ENCODE data around the gene GRK6. TPM values are rescaled to one million over a fixed set of nuclear protein-coding genes. Genes with fewer than 3 reads are reported as not detected.
A peak's percentile ranks its signal among the peaks of the same experiment; 100 is the strongest.

GRK6 gene
- polyA plus RNA-seq, 1 donor = 16.6 TPM

GRCh38 chr5:177386542-177386941, 39.9 kb upstream of the GRK6 start:
- 100% methylated on average over 1 of the region's 8 CpGs for WGBS (ENCODE audit: insufficient coverage, low lambda C conversion rate)
- no peak overlapping the region for H3K4me3 ChIP-seq (ENCODE audit: low read length)
- H3K9me3 ChIP-seq (ENCODE audit: control insufficient read depth, low read depth, low read length) = no peaks in the 10 kb centered on the region
- peaks cover 14% of the 10 kb centered on the region for H3K27me3 ChIP-seq (ENCODE audit: control insufficient read depth, insufficient read depth, low read length)
- no peak for DNase-seq
- no peak overlapping the region for H3K27ac ChIP-seq (ENCODE audit: low read length)
- H3K4me1 ChIP-seq (ENCODE audit: control insufficient read depth, insufficient read depth, low read length) = peaks cover 6% of the 10 kb centered on the region
- H3K36me3 ChIP-seq (ENCODE audit: control insufficient read depth, insufficient read depth, low read length) = no peaks in the 10 kb centered on the region

GRCh38 chr5:177387405-177387804, 39.1 kb upstream of the GRK6 start:
- Histone ChIP-seq H3K27me3 (ENCODE audit: control insufficient read depth, insufficient read depth, low read length) (peaks cover 12% of the 10 kb centered on the region), H3K36me3 (ENCODE audit: control insufficient read depth, insufficient read depth, low read length) (no peaks in the 10 kb centered on the region), H3K4me3 (ENCODE audit: low read length) (no peak overlapping the region), H3K4me1 (ENCODE audit: control insufficient read depth, insufficient read depth, low read length) (peaks cover 6% of the 10 kb centered on the region), H3K9me3 (ENCODE audit: control insufficient read depth, low read depth, low read length) (no peaks in the 10 kb centered on the region), H3K27ac (ENCODE audit: low read length) (no peak overlapping the region)
- no CpG with 5 or more reads among the region's 14 CpGs for WGBS (ENCODE audit: insufficient coverage, low lambda C conversion rate)
- no peak for DNase-seq

GRCh38 chr5:177388521-177389052, 37.9 kb upstream of the GRK6 start:
- Histone ChIP-seq H3K36me3 (ENCODE audit: control insufficient read depth, insufficient read depth, low read length) (no peaks in the 10 kb centered on the region), H3K27me3 (ENCODE audit: control insufficient read depth, insufficient read depth, low read length) (peaks cover 10% of the 10 kb centered on the region), H3K4me1 (ENCODE audit: control insufficient read depth, insufficient read depth, low read length) (peaks cover 6% of the 10 kb centered on the region), H3K27ac (ENCODE audit: low read length) (no peak overlapping the region), H3K9me3 (ENCODE audit: control insufficient read depth, low read depth, low read length) (no peaks in the 10 kb centered on the region), H3K4me3 (ENCODE audit: low read length) (no peak overlapping the region)
- no peak for DNase-seq
- no CpG with 5 or more reads among the region's 10 CpGs for WGBS (ENCODE audit: insufficient coverage, low lambda C conversion rate)

GRCh38 chr5:177389241-177390169, 37.0 kb upstream of the GRK6 start:
- peaks cover 6% of the 10 kb centered on the region for H3K4me1 ChIP-seq (ENCODE audit: control insufficient read depth, insufficient read depth, low read length)
- WGBS (ENCODE audit: insufficient coverage, low lambda C conversion rate) = no CpG with 5 or more reads among the region's 21 CpGs
- no peaks in the 10 kb centered on the region for H3K9me3 ChIP-seq (ENCODE audit: control insufficient read depth, low read depth, low read length)
- no peak overlapping the region for H3K27ac ChIP-seq (ENCODE audit: low read length)
- H3K36me3 ChIP-seq (ENCODE audit: control insufficient read depth, insufficient read depth, low read length) = no peaks in the 10 kb centered on the region
- peaks cover 6% of the 10 kb centered on the region for H3K27me3 ChIP-seq (ENCODE audit: control insufficient read depth, insufficient read depth, low read length)
- peak in 1 of 2 donors; percentile 35 for DNase-seq
- H3K4me3 ChIP-seq (ENCODE audit: low read length) = no peak overlapping the region

- peak; percentile 80 to 87 for DNase-seq
- H3K27me3 ChIP-seq (ENCODE audit: control insufficient read depth, insufficient read depth, low read length) = peaks cover 8% of the 10 kb centered on the region
- no peaks in the 10 kb centered on the region for H3K9me3 ChIP-seq (ENCODE audit: control insufficient read depth, low read depth, low read length)
- H3K27ac ChIP-seq (ENCODE audit: low read length) = no peak overlapping the region
- WGBS (ENCODE audit: insufficient coverage, low lambda C conversion rate) = no CpG with 5 or more reads among the region's 13 CpGs
- H3K36me3 ChIP-seq (ENCODE audit: control insufficient read depth, insufficient read depth, low read length) = no peaks in the 10 kb centered on the region
- no peak overlapping the region for H3K4me3 ChIP-seq (ENCODE audit: low read length)
- peaks cover 6% of the 10 kb centered on the region for H3K4me1 ChIP-seq (ENCODE audit: control insufficient read depth, insufficient read depth, low read length)
Measured at GRCh38 chr5:177390363-177391300, 35.8 kb upstream of the GRK6 start.

GRCh38 chr5:177392765-177393164, 33.7 kb upstream of the GRK6 start:
- Histone ChIP-seq H3K4me1 (ENCODE audit: control insufficient read depth, insufficient read depth, low read length) (peaks cover 6% of the 10 kb centered on the region), H3K27me3 (ENCODE audit: control insufficient read depth, insufficient read depth, low read length) (peaks cover 24% of the 10 kb centered on the region), H3K4me3 (ENCODE audit: low read length) (no peak overlapping the region), H3K36me3 (ENCODE audit: control insufficient read depth, insufficient read depth, low read length) (no peaks in the 10 kb centered on the region), H3K9me3 (ENCODE audit: control insufficient read depth, low read depth, low read length) (no peaks in the 10 kb centered on the region), H3K27ac (ENCODE audit: low read length) (no peak overlapping the region)
- no peak for DNase-seq
- WGBS (ENCODE audit: insufficient coverage, low lambda C conversion rate) = no CpG with 5 or more reads among the region's 5 CpGs

GRCh38 chr5:177393206-177393765, 33.2 kb upstream of the GRK6 start:
- Histone ChIP-seq H3K27me3 (ENCODE audit: control insufficient read depth, insufficient read depth, low read length) (peaks cover 28% of the 10 kb centered on the region), H3K36me3 (ENCODE audit: control insufficient read depth, insufficient read depth, low read length) (no peaks in the 10 kb centered on the region), H3K9me3 (ENCODE audit: control insufficient read depth, low read depth, low read length) (no peaks in the 10 kb centered on the region), H3K4me1 (ENCODE audit: control insufficient read depth, insufficient read depth, low read length) (peaks cover 6% of the 10 kb centered on the region), H3K27ac (ENCODE audit: low read length) (no peak overlapping the region), H3K4me3 (ENCODE audit: low read length) (no peak overlapping the region)
- DNase-seq = no peak
- WGBS (ENCODE audit: insufficient coverage, low lambda C conversion rate) = 56% methylated on average over 1 of the region's 1 CpG

- DNase-seq = no peak
- Histone ChIP-seq H3K4me1 (ENCODE audit: control insufficient read depth, insufficient read depth, low read length) (peaks cover 6% of the 10 kb centered on the region), H3K27ac (ENCODE audit: low read length) (no peak overlapping the region), H3K27me3 (ENCODE audit: control insufficient read depth, insufficient read depth, low read length) (peaks cover 32% of the 10 kb centered on the region), H3K4me3 (ENCODE audit: low read length) (no peak overlapping the region), H3K9me3 (ENCODE audit: control insufficient read depth, low read depth, low read length) (no peaks in the 10 kb centered on the region), H3K36me3 (ENCODE audit: control insufficient read depth, insufficient read depth, low read length) (no peaks in the 10 kb centered on the region)
- WGBS (ENCODE audit: insufficient coverage, low lambda C conversion rate) = no CpG with 5 or more reads among the region's 5 CpGs
Measured at GRCh38 chr5:177393990-177394389, 32.5 kb upstream of the GRK6 start.

- H3K4me1 ChIP-seq (ENCODE audit: control insufficient read depth, insufficient read depth, low read length) = peaks cover 10% of the 10 kb centered on the region
- no peak overlapping the region for H3K4me3 ChIP-seq (ENCODE audit: low read length)
- H3K27ac ChIP-seq (ENCODE audit: low read length) = no peak overlapping the region
- DNase-seq = no peak
- peaks cover 6% of the 10 kb centered on the region for H3K9me3 ChIP-seq (ENCODE audit: control insufficient read depth, low read depth, low read length)
- WGBS (ENCODE audit: insufficient coverage, low lambda C conversion rate) = no CpG with 5 or more reads among the region's 8 CpGs
- peaks cover 50% of the 10 kb centered on the region for H3K27me3 ChIP-seq (ENCODE audit: control insufficient read depth, insufficient read depth, low read length)
- H3K36me3 ChIP-seq (ENCODE audit: control insufficient read depth, insufficient read depth, low read length) = no peaks in the 10 kb centered on the region
Measured at GRCh38 chr5:177396078-177396477, 30.4 kb upstream of the GRK6 start.

GRCh38 chr5:177396807-177397206, 29.7 kb upstream of the GRK6 start:
- H3K4me1 ChIP-seq (ENCODE audit: control insufficient read depth, insufficient read depth, low read length) = peaks cover 10% of the 10 kb centered on the region
- no peak overlapping the region for H3K4me3 ChIP-seq (ENCODE audit: low read length)
- no peaks in the 10 kb centered on the region for H3K36me3 ChIP-seq (ENCODE audit: control insufficient read depth, insufficient read depth, low read length)
- H3K27me3 ChIP-seq (ENCODE audit: control insufficient read depth, insufficient read depth, low read length) = peaks cover 57% of the 10 kb centered on the region
- no peak overlapping the region for H3K27ac ChIP-seq (ENCODE audit: low read length)
- DNase-seq = no peak
- H3K9me3 ChIP-seq (ENCODE audit: control insufficient read depth, low read depth, low read length) = peaks cover 6% of the 10 kb centered on the region
- WGBS (ENCODE audit: insufficient coverage, low lambda C conversion rate) = no CpG with 5 or more reads among the region's 10 CpGs

Measured in large intestine (tissue), 3 donors.